Measurements from ENCODE around the gene MKLN1.

DNA sequence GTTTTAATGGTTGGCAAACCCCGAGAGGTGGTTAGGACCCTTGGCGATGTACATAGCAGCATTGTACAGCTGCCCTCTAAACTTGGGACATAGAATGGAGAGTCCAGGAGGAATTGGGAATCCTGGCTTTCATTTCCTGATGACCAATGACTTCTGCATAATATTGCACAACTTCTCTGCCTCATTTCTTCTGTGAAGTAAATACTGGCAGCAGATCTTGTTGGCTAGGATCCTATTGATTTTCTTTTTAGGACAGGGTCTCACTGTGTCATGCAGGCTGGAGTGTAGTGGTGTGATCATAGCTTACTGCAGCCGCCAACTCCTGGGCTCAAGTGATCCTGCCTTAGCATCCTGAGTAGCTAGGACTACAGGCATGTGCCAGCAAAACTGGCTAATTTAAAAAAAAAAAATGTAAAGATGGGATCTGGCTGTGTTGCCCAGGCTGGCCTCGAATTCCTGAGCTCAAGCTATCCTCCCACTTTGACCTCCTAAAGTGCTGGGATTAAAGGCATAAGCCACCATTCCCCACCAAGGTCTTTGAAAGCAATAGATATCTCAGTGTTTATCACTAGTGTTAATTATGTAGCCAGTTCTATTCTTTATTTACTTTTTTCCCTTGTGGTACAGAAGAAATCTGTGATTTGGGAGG is 170.7 kb downstream of the MKLN1 start:
- TF ChIP-seq SNAI1 (CRISPR knock-in tag; IDR thresholded peaks at IDR 0.05; ENCODE audit: borderline replicate concordance) (no peak), FLYWCH1 (CRISPR knock-in tag; IDR thresholded peaks at IDR 0.05) (no peak), SRSF1 (optimal IDR thresholded peaks at IDR 0.05; ENCODE audit: low read depth, low read length) (no peak), SETDB1 (CRISPR knock-in tag; IDR thresholded peaks at IDR 0.05; ENCODE audit: borderline replicate concordance) (no peak)
- TF ChIP-seq, protein P1, sequence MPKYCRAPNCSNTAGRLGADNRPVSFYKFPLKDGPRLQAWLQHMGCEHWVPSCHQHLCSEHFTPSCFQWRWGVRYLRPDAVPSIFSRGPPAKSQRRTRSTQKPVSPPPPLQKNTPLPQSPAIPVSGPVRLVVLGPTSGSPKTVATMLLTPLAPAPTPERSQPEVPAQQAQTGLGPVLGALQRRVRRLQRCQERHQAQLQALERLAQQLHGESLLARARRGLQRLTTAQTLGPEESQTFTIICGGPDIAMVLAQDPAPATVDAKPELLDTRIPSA (CRISPR knock-in tag; IDR thresholded peaks at IDR 0.05; ENCODE audit: borderline replicate concordance), result no peak

Data from HepG2 (cell line).